SK-N-SH (cell line): ENCODE results near the gene GAB1. TPM values are rescaled to one million over a fixed set of nuclear protein-coding genes. Genes with fewer than 3 reads are reported as not detected.

ENCODE experiments used
- CTCF ChIA-PET: fragments of 300-600, 350-600 bp; formaldehyde crosslinking; extraction: SDS; loops from one replicate; lab custom pipeline; 2021; lab: Yijun Ruan, JAX
- POLR2A ChIA-PET: fragments of 350-600 bp; sonication (Branson Sonifier 250); formaldehyde crosslinking; extraction: SDS; loops from one replicate; lab custom pipeline; 2020; ENCODE audit warnings: antibody characterized with exemption, inconsistent platforms; lab: Yijun Ruan, JAX
- DNase-seq: peaks from one replicate; pipeline ENCODE4 v3.0.0; 2012
- H2AFZ ChIP-seq: fragments of 200-600 bp; sonication (generic); 2 replicates; pipeline ENCODE4 v1.8.1; 2016; ENCODE audit warnings: antibody characterized with exemption, mild to moderate bottlenecking, low read depth
- H3F3A ChIP-seq: fragments of 200-600 bp; sonication (generic); replicated peaks from 2 replicates; pipeline ENCODE3; 2016; ENCODE audit warnings: antibody characterized with exemption, mild to moderate bottlenecking; ENCODE audit not compliant: insufficient read depth
- H3K27ac ChIP-seq, 2 experiments: fragments of 200-500 bp in 1 of 2; fragments of 200-600 bp in 1 of 2; sonication (Bioruptor generic) in 1 of 2; sonication (generic), shearing (Covaris generic) in 1 of 2; 2 replicates each; pipeline versions ENCODE4 v1.5.1 to v1.6.1; 2014 to 2016; ENCODE audit warnings: low read depth in 2 of 2, inconsistent platforms in 1 of 2, low read length in 1 of 2, mild to moderate bottlenecking in 1 of 2, mixed read lengths in 1 of 2
- H3K27me3 ChIP-seq: fragments of 200-600 bp; sonication (generic), shearing (Covaris generic); 2 replicates; pipeline ENCODE4 v1.6.1; 2016; ENCODE audit warnings: mixed run types; ENCODE audit not compliant: insufficient read depth
- H3K36me3 ChIP-seq, 2 experiments: fragments of 200-500 bp in 1 of 2; fragments of 200-600 bp in 1 of 2; sonication (Bioruptor generic) in 1 of 2; sonication (generic) in 1 of 2; replicated peaks in 1 of 2; 2 replicates each; pipeline versions ENCODE3 to v1.5.1; 2014 to 2016; ENCODE audit warnings: low read length in 1 of 2, mild to moderate bottlenecking in 1 of 2; ENCODE audit not compliant: insufficient read depth in 2 of 2, control insufficient read depth in 1 of 2
- H3K4me1 ChIP-seq, 2 experiments: fragments of 200-500 bp in 1 of 2; fragments of 200-600 bp in 1 of 2; sonication (Bioruptor generic) in 1 of 2; sonication (generic), shearing (Covaris generic) in 1 of 2; 2 replicates each; pipeline versions ENCODE4 v1.5.1 to v1.6.1; 2014 to 2016; ENCODE audit warnings: low read depth in 1 of 2, low read length in 1 of 2, mixed run types in 1 of 2; ENCODE audit not compliant: insufficient read depth in 2 of 2, control insufficient read depth in 1 of 2
- H3K4me2 ChIP-seq: fragments of 200-600 bp; sonication (generic), shearing (Covaris generic); 2 replicates; pipeline ENCODE4 v1.6.1; 2017; ENCODE audit warnings: mixed run types
- H3K4me3 ChIP-seq, 2 experiments: fragments of 200-500 bp in 1 of 2; fragments of 200-600 bp in 1 of 2; sonication (Bioruptor generic) in 1 of 2; sonication (generic), shearing (Covaris generic) in 1 of 2; 2 replicates each; pipeline versions ENCODE4 v1.5.1 to v1.8.1; 2014 to 2016; ENCODE audit warnings: low read depth in 2 of 2, inconsistent platforms in 1 of 2, low read length in 1 of 2, mild to moderate bottlenecking in 1 of 2, mixed read lengths in 1 of 2, moderate library complexity in 1 of 2
- H3K79me2 ChIP-seq: fragments of 200-600 bp; sonication (generic); 2 replicates; pipeline ENCODE4 v1.8.1; 2017; ENCODE audit warnings: mild to moderate bottlenecking; ENCODE audit not compliant: insufficient read depth
- H3K9ac ChIP-seq: fragments of 200-600 bp; sonication (generic); 2 replicates; pipeline ENCODE4 v1.6.1; 2017; ENCODE audit warnings: mixed run types
- H3K9me2 ChIP-seq: fragments of 200-600 bp; sonication (generic); 2 replicates; pipeline ENCODE4 v1.6.1; 2017; ENCODE audit warnings: mixed run types
- H3K9me3 ChIP-seq: fragments of 200-600 bp; sonication (generic); 2 replicates; pipeline ENCODE4 v1.6.1; 2017; ENCODE audit warnings: mixed run types, mild to moderate bottlenecking, moderate library complexity
- H4K20me1 ChIP-seq: fragments of 200-600 bp; sonication (generic); 2 replicates; pipeline ENCODE4 v1.6.1; 2017; ENCODE audit warnings: mild to moderate bottlenecking, mixed run types; ENCODE audit not compliant: insufficient read depth
- EP300 ChIP-seq, 2 experiments: IDR thresholded peaks; 2 replicates each; pipeline versions ENCODE4 v1.4.0 to v1.6.1; 2012; ENCODE audit warnings: borderline replicate concordance in 1 of 2, low read depth in 1 of 2, low read length in 1 of 2
- FOSL2 ChIP-seq: IDR thresholded peaks from 2 replicates; pipeline ENCODE4 v1.4.0; 2012; ENCODE audit warnings: low read depth, mild to moderate bottlenecking, moderate library complexity, borderline replicate concordance
- GABPA ChIP-seq: IDR thresholded peaks from 2 replicates; pipeline ENCODE4 v1.4.0; 2012; ENCODE audit warnings: low read depth, mild to moderate bottlenecking
- GATA2 ChIP-seq: sonication (generic); formaldehyde crosslinking; IDR thresholded peaks from 2 replicates; pipeline ENCODE4 v1.5.0; 2020; ENCODE audit warnings: mild to moderate bottlenecking, missing genetic modification reagents
- NFIC ChIP-seq: IDR thresholded peaks from 2 replicates; pipeline ENCODE4 v1.4.0; 2012; ENCODE audit warnings: borderline replicate concordance
- RAD21 ChIP-seq: IDR thresholded peaks from 2 replicates; pipeline ENCODE4 v1.6.1; 2012; ENCODE audit warnings: mild to moderate bottlenecking, low read length
- RFX5 ChIP-seq: IDR thresholded peaks from 2 replicates; pipeline ENCODE4 v1.6.1; 2012; ENCODE audit warnings: mild to moderate bottlenecking, improper control_type of control experiment, low read length
- TCF12 ChIP-seq: IDR thresholded peaks from 2 replicates; pipeline ENCODE4 v1.4.0; 2012
- YY1 ChIP-seq: IDR thresholded peaks from 2 replicates; pipeline ENCODE4 v1.4.0; 2012; ENCODE audit warnings: low read depth, mild to moderate bottlenecking
- WGBS: methylation state at CpG from one replicate; pipeline ENCODE4 v1.1.6; 2017; ENCODE audit warnings: low lambda C conversion rate; 5-methylcytosine and 5-hydroxymethylcytosine counted together
- polyA plus RNA-seq, 3 experiments: library from polyadenylated mRNA; depleted of rRNA; stranded (reverse); fragments of >200 nt; gene quantifications; 2 replicates each; pipeline ENCODE4 v1.2.3, GENCODE V29; 2012
- TF ChIP-seq, protein P1 (sequence below): IDR thresholded peaks from 2 replicates; pipeline ENCODE4 v1.4.0; 2012; ENCODE audit warnings: low read depth
- TF ChIP-seq, protein P2 (sequence below): fragments of 150-350 bp; IDR thresholded peaks from 2 replicates; pipeline ENCODE4 v1.6.1; 2016; ENCODE audit warnings: mild to moderate bottlenecking, low read depth, low read length
- TF ChIP-seq, protein P3 (sequence below): fragments of 150-350 bp; IDR thresholded peaks from 2 replicates; pipeline ENCODE4 v1.6.1; 2017; ENCODE audit warnings: antibody characterized with exemption, low read length, low read depth, borderline replicate concordance
- TF ChIP-seq, protein P4 (sequence below): IDR thresholded peaks from 2 replicates; pipeline ENCODE4 v1.4.0; 2012; ENCODE audit warnings: low read depth, borderline replicate concordance

GAB1 gene
- polyA plus RNA-seq, 1 of the 3 experiments (the other 2 are of a cell fraction) = 3.7 TPM

DNA sequence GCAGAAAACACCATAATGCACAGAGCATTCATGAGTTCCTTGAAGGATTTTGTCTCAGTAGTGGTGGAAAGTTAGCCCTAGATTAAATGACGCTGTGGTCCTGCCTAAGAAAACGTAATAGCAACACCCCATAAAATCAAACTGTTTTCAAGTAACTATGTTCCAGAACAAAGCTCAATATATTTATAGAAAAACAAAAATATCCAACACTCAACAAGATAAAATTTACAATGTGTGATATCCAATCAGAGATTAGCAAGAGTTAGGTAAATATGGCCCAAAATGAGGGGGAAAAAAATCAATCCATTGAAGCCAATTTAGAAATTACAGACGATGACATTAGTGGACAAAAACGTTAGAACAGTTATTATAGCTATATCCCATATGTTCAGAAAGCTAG is 9.9 kb upstream of the GAB1 start:
- H3K36me3 ChIP-seq = no peaks in the 10 kb centered on the region
- H3K9me2 ChIP-seq = no peaks in the 10 kb centered on the region
- H2AFZ ChIP-seq = no peak overlapping the region
- ChIA-PET POLR2A (no interaction called here), CTCF (no interaction called here)
- 61% methylated on average over 4 of the region's 4 CpGs for WGBS
- no peak for TF ChIP-seq RFX5
- TF ChIP-seq RAD21 = no peak
- TF ChIP-seq, protein P1, sequence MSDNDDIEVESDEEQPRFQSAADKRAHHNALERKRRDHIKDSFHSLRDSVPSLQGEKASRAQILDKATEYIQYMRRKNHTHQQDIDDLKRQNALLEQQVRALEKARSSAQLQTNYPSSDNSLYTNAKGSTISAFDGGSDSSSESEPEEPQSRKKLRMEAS = no peak
- TF ChIP-seq GATA2 (CRISPR knock-in tag) = no peak
- no peak for TF ChIP-seq TCF12
- TF ChIP-seq, protein P2, sequence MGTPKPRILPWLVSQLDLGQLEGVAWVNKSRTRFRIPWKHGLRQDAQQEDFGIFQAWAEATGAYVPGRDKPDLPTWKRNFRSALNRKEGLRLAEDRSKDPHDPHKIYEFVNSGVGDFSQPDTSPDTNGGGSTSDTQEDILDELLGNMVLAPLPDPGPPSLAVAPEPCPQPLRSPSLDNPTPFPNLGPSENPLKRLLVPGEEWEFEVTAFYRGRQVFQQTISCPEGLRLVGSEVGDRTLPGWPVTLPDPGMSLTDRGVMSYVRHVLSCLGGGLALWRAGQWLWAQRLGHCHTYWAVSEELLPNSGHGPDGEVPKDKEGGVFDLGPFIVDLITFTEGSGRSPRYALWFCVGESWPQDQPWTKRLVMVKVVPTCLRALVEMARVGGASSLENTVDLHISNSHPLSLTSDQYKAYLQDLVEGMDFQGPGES = no peak
- TF ChIP-seq, protein P3, sequence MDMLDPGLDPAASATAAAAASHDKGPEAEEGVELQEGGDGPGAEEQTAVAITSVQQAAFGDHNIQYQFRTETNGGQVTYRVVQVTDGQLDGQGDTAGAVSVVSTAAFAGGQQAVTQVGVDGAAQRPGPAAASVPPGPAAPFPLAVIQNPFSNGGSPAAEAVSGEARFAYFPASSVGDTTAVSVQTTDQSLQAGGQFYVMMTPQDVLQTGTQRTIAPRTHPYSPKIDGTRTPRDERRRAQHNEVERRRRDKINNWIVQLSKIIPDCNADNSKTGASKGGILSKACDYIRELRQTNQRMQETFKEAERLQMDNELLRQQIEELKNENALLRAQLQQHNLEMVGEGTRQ = no peak
- no peak for TF ChIP-seq NFIC
- no peak for TF ChIP-seq FOSL2
- no peak for TF ChIP-seq YY1
- no peak for TF ChIP-seq EP300 (IDR thresholded peaks at IDR 0.05; ENCODE audit: borderline replicate concordance in 1 of 2, low read depth in 1 of 2, low read length in 1 of 2)
- TF ChIP-seq GABPA = no peak
- H3K27ac ChIP-seq = no peak overlapping the region
- no peak overlapping the region for H3K9ac ChIP-seq
- H3K4me3 ChIP-seq = no peak overlapping the region
- H3K79me2 ChIP-seq = no peaks in the 10 kb centered on the region
- H3K27me3 ChIP-seq = no peaks in the 10 kb centered on the region
- H3K9me3 ChIP-seq = no peaks in the 10 kb centered on the region
- no peaks in the 10 kb centered on the region for H3K4me1 ChIP-seq
- no peak overlapping the region for H3K4me2 ChIP-seq
- DNase-seq = no peak
- no peaks in the 10 kb centered on the region for H4K20me1 ChIP-seq
- H3F3A ChIP-seq = no peaks in the 10 kb centered on the region

DNA sequence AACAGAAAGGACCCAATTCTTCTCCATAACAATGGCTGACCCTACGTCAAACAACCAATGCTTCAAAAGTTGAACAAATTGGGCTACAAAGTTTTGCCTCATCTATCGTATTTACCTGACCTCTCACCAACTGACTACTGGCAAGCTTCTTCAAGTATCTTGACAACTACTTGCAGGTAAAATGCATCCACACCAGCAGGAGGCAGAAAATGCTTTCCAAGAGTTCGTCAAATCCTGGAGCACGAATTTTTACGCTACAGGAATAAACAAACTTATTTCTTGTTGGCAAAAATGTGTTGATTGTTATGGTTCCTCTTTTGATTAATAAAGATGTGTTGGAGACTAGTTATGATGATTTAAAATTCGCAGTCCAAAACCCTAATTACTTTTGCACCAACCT is 6.7 kb upstream of the GAB1 start:
- H2AFZ ChIP-seq = no peak overlapping the region
- TF ChIP-seq RAD21 (no peak), GATA2 (CRISPR knock-in tag) (no peak)
- TF ChIP-seq, protein P4, sequence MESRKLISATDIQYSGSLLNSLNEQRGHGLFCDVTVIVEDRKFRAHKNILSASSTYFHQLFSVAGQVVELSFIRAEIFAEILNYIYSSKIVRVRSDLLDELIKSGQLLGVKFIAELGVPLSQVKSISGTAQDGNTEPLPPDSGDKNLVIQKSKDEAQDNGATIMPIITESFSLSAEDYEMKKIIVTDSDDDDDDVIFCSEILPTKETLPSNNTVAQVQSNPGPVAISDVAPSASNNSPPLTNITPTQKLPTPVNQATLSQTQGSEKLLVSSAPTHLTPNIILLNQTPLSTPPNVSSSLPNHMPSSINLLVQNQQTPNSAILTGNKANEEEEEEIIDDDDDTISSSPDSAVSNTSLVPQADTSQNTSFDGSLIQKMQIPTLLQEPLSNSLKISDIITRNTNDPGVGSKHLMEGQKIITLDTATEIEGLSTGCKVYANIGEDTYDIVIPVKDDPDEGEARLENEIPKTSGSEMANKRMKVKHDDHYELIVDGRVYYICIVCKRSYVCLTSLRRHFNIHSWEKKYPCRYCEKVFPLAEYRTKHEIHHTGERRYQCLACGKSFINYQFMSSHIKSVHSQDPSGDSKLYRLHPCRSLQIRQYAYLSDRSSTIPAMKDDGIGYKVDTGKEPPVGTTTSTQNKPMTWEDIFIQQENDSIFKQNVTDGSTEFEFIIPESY = no peak
- no peak overlapping the region for H3K27ac ChIP-seq
- no peaks in the 10 kb centered on the region for H3K9me2 ChIP-seq
- H3F3A ChIP-seq = peaks cover 5% of the 10 kb centered on the region
- H3K4me2 ChIP-seq = no peak overlapping the region
- 93% methylated on average over 6 of the region's 6 CpGs for WGBS
- H3K4me1 ChIP-seq = no peaks in the 10 kb centered on the region
- H3K9me3 ChIP-seq = no peaks in the 10 kb centered on the region
- H4K20me1 ChIP-seq = no peaks in the 10 kb centered on the region
- no peak overlapping the region; a peak in 1 of 4 replicates for H3K4me3 ChIP-seq
- POLR2A ChIA-PET = no interaction called here
- no peak overlapping the region for H3K9ac ChIP-seq
- no peaks in the 10 kb centered on the region for H3K79me2 ChIP-seq
- H3K36me3 ChIP-seq = no peaks in the 10 kb centered on the region
- no peaks in the 10 kb centered on the region for H3K27me3 ChIP-seq
- CTCF ChIA-PET = interaction anchor here (1.0 kb wide), 1 partner anchor 19 kb away, joined by 3 read pairs; no protein-coding TSS in a partner anchor
- no peak for DNase-seq
